Loucy (cell line): ENCODE data around the gene DGCR8.

Experiments
- EZH2phosphoT487 ChIP-seq: fragments of 200-600 bp; IDR thresholded peaks from 2 replicates; pipeline ENCODE4 v1.6.1; 2018; ENCODE audit warnings: antibody characterized with exemption, mild to moderate bottlenecking, moderate library complexity, borderline replicate concordance
- TF ChIP-seq, protein P1 (sequence below): fragments of 200-600 bp; sonication (generic); conservative IDR thresholded peaks from 2 replicates; pipeline ENCODE4 v1.5.1; 2014; ENCODE audit warnings: mild to moderate bottlenecking, antibody characterized with exemption, low read length

DNA sequence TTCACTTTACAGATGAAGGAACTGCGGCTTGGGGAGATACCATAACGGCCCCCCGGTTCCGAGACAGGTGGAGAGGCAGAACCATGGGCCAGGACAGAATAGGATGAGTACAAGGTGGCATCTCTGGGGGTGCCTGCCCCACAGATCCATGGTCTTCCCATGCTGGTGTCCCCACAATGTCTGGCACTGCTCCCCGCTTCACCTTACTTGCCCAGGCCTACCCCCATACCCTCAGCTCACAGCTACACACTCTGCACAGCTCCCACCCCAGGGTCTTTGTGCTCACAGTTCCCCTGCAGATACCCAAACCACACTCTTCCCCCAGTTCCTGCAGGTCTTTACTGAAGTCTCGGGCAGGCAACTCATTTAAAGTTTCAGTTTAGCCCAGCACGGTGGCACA lies 11.4 kb upstream of the DGCR8 start:
- TF ChIP-seq, protein P1, sequence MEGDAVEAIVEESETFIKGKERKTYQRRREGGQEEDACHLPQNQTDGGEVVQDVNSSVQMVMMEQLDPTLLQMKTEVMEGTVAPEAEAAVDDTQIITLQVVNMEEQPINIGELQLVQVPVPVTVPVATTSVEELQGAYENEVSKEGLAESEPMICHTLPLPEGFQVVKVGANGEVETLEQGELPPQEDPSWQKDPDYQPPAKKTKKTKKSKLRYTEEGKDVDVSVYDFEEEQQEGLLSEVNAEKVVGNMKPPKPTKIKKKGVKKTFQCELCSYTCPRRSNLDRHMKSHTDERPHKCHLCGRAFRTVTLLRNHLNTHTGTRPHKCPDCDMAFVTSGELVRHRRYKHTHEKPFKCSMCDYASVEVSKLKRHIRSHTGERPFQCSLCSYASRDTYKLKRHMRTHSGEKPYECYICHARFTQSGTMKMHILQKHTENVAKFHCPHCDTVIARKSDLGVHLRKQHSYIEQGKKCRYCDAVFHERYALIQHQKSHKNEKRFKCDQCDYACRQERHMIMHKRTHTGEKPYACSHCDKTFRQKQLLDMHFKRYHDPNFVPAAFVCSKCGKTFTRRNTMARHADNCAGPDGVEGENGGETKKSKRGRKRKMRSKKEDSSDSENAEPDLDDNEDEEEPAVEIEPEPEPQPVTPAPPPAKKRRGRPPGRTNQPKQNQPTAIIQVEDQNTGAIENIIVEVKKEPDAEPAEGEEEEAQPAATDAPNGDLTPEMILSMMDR = no peak
- no peak for TF ChIP-seq EZH2phosphoT487
